ENCODE data around the gene ZNF726.
"Not testable (repeated sequence)": the region's sequence is repeated elsewhere in the genome, so short reads cannot be mapped to it uniquely, and the experiment has no call there.

The ZNF726 gene

DNA sequence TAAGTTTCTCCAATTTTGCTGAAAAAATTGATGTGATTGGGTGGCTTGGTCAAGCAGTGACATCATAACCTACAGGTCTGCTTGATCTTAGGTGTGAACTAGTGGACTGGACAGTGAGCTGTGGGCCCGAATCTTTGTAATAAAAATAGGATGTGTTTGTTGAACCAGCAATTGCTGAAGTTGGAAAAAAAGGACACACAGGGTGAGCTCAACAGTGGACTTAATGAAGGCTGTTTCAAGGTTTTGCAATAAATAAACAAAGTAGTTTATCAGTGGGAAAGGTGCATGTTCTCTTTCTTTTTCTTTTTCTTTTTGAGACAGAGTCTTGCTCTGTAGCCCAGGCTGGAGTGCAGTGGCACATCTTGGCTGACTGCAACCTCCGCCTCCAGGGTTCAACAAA lies 30.3 kb upstream of the ZNF726 start:
- DNase-seq (ENCODE audit: low read depth) = no peak
- TF ChIP-seq, protein P1, sequence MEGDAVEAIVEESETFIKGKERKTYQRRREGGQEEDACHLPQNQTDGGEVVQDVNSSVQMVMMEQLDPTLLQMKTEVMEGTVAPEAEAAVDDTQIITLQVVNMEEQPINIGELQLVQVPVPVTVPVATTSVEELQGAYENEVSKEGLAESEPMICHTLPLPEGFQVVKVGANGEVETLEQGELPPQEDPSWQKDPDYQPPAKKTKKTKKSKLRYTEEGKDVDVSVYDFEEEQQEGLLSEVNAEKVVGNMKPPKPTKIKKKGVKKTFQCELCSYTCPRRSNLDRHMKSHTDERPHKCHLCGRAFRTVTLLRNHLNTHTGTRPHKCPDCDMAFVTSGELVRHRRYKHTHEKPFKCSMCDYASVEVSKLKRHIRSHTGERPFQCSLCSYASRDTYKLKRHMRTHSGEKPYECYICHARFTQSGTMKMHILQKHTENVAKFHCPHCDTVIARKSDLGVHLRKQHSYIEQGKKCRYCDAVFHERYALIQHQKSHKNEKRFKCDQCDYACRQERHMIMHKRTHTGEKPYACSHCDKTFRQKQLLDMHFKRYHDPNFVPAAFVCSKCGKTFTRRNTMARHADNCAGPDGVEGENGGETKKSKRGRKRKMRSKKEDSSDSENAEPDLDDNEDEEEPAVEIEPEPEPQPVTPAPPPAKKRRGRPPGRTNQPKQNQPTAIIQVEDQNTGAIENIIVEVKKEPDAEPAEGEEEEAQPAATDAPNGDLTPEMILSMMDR (conservative IDR thresholded peaks at IDR 0.05; ENCODE audit: control insufficient read depth, insufficient read depth, low read depth, low read length) = no peak
- no peak overlapping the region for H3K4me3 ChIP-seq (ENCODE audit: control insufficient read depth, low read depth, low read length)

DNA sequence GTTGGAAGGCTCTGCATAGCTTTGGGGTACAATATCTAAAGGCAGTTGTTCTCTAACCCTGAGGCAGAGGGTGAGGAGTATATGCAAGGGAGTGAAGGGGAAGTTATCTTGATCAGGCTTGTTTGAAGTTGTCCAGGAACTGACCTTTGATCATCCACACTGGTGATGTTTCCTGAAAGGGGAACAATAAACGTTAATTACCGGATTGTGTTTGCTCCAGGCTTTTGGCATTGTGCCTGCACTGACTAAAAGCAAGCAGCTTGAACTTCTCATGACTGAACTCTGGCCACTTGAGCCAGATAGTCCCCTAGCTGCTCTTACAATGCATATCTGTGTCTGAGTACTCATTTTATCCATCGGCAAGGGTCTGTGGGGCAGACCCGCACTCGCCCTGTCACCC lies 27.0 kb upstream of the ZNF726 start:
- no peak for DNase-seq (ENCODE audit: low read depth)
- TF ChIP-seq, protein P1 (conservative IDR thresholded peaks at IDR 0.05; ENCODE audit: control insufficient read depth, insufficient read depth, low read depth, low read length) = no peak
- H3K4me3 ChIP-seq (ENCODE audit: control insufficient read depth, low read depth, low read length) = no peak overlapping the region

DNA sequence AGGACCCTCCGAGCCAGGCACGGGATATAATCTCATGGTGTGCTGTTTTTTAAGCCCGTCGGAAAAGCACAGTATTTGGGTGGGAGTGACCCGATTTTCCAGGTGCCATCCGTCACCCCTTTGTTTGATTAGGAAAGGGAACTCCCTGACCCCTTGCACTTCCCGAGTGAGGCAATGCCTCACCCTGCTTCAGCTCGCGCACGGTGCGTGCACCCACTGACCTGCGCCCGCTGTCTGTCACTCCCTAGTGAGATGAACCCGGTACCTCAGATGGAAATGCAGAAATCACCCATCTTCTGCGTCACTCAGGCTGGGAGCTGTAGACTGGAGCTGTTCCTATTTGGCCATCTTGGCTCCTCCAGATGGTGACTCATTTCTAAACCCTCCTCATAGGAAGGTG lies 18.6 kb upstream of the ZNF726 start:
- H3K4me3 ChIP-seq (ENCODE audit: control insufficient read depth, low read depth, low read length); DNase-seq (ENCODE audit: low read depth): not testable (repeated sequence)

DNA sequence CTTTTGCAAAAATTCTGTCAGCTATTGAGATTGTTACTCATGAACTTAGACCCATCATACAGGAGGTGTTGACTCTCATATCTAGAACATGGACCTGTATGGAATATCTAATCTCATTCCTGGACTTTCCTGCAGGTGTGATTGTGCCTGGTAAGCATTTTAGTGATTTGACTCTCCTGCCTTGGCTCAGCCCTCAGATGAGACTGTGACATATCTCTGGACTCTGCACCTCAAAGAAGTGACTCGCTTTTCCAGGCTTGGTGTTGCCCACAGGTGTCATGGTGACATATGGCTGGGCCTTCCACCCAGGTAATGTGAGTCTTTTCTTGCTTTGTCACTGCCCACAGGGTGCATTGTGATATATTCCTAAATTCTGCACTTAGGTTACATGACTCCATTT lies 17.8 kb upstream of the ZNF726 start:
- no peak for DNase-seq (ENCODE audit: low read depth)
- H3K4me3 ChIP-seq (ENCODE audit: control insufficient read depth, low read depth, low read length) = no peak overlapping the region
- TF ChIP-seq, protein P1 (conservative IDR thresholded peaks at IDR 0.05; ENCODE audit: control insufficient read depth, insufficient read depth, low read depth, low read length) = no peak

DNA sequence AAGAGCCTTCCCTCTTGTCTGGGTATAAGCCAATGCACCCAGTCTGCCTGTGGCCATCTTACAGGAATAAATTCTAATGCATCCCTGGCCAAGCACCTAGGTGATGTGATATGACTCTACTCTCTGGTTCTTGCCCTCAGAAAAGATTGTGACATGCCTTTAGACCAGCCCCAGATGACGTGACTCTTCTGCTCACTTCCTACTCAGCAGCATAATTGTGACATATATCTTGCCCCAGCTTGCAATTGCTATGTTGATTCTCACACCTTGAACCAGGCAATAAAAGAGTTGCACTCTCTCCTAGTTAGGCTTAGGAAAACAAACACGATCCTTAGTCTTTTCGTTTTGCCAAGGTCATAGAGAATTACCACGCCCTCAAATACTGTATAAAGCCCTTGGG lies 13.3 kb upstream of the ZNF726 start:
- TF ChIP-seq, protein P1 (conservative IDR thresholded peaks at IDR 0.05; ENCODE audit: control insufficient read depth, insufficient read depth, low read depth, low read length) = no peak
- no peak overlapping the region for H3K4me3 ChIP-seq (ENCODE audit: control insufficient read depth, low read depth, low read length)

DNA sequence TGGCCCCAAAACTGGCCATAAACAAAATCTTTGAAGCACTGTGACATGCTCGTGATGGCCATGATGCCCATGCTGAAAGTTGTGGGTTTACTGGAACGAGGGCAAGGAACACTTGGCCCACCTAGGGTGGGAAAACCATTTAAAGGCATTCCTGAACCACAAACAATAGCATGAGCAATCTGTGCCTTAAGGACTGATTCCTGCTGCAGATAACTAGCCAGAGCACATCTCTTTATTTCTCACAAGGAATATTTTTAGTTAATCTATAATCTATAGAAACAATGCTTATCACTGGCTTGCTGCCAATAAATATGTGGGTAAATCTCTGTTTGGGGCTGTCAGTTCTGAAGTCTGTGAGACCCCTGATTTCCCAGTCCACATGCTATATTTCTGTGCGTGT lies 10.3 kb upstream of the ZNF726 start:
- no peak overlapping the region for H3K4me3 ChIP-seq (ENCODE audit: control insufficient read depth, low read depth, low read length)
- no peak for DNase-seq (ENCODE audit: low read depth)
- TF ChIP-seq, protein P1 (conservative IDR thresholded peaks at IDR 0.05; ENCODE audit: control insufficient read depth, insufficient read depth, low read depth, low read length) = no peak

More for the DNA sequence above, 13.3 kb upstream of the ZNF726 start:
- DNase-seq (ENCODE audit: low read depth) = no peak

DNA sequence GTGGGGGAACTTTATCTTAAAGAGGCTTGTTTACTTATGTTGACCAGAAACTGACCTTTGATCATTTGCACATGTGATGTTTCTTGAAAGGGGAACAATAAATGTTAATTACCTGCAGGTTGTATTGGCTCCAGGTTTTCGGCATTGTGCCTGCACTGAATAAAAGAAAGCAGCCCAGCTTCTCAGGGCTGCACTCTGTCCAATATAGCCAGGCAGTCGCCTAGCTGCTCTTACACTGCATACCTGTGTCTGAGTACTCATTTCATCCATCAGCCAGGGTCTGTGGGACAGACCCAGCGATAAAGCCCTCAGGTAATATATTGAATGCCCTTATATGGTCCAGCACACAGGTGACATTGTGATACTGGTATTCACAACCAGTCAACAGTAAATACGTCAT lies 8.9 kb upstream of the ZNF726 start:
- DNase-seq (ENCODE audit: low read depth) = no peak
- TF ChIP-seq, protein P1 (conservative IDR thresholded peaks at IDR 0.05; ENCODE audit: control insufficient read depth, insufficient read depth, low read depth, low read length) = no peak
- no peak overlapping the region for H3K4me3 ChIP-seq (ENCODE audit: control insufficient read depth, low read depth, low read length)
